ENCODE measurements around the gene ERP29. TPM values are rescaled to one million over a fixed set of nuclear protein-coding genes. Genes with fewer than 3 reads are reported as not detected.

Gene ERP29
- polyA plus RNA-seq, 1 donor from 2014 or later: 159 TPM

- Histone ChIP-seq H3K79me2 (replicated peaks; ENCODE audit: insufficient read depth, low read length) (peaks cover 30% of the 10 kb centered on the region), H3F3A (ENCODE audit: insufficient read depth, low read length, poor library complexity, severe bottlenecking) (no peaks in the 10 kb centered on the region), H3K4me2 (ENCODE audit: low read length) (no peak overlapping the region), H3K27ac (ENCODE audit: low read length) (no peak overlapping the region), H4K20me1 (ENCODE audit: insufficient read depth) (peaks cover 3% of the 10 kb centered on the region), H2AFZ (ENCODE audit: low read depth, low read length) (no peak overlapping the region), H3K4me3 (ENCODE audit: low read length) (no peak overlapping the region), H3K36me3 (ENCODE audit: insufficient read depth, low read length) (peaks cover 13% of the 10 kb centered on the region), H3K9ac (ENCODE audit: low read length) (no peak overlapping the region), H3K27me3 (ENCODE audit: insufficient read depth, low read depth, low read length) (no peaks in the 10 kb centered on the region), H3K9me3 (ENCODE audit: low read length) (no peaks in the 10 kb centered on the region), H3K9me2 (ENCODE audit: insufficient read depth, low read length) (no peaks in the 10 kb centered on the region)
- no peak for TF ChIP-seq TAF1 (IDR thresholded peaks at IDR 0.05; ENCODE audit: low read depth)
- no peak for TF ChIP-seq EP300 (conservative IDR thresholded peaks at IDR 0.05; ENCODE audit: poor library complexity, severe bottlenecking)
- TF ChIP-seq, protein P1, sequence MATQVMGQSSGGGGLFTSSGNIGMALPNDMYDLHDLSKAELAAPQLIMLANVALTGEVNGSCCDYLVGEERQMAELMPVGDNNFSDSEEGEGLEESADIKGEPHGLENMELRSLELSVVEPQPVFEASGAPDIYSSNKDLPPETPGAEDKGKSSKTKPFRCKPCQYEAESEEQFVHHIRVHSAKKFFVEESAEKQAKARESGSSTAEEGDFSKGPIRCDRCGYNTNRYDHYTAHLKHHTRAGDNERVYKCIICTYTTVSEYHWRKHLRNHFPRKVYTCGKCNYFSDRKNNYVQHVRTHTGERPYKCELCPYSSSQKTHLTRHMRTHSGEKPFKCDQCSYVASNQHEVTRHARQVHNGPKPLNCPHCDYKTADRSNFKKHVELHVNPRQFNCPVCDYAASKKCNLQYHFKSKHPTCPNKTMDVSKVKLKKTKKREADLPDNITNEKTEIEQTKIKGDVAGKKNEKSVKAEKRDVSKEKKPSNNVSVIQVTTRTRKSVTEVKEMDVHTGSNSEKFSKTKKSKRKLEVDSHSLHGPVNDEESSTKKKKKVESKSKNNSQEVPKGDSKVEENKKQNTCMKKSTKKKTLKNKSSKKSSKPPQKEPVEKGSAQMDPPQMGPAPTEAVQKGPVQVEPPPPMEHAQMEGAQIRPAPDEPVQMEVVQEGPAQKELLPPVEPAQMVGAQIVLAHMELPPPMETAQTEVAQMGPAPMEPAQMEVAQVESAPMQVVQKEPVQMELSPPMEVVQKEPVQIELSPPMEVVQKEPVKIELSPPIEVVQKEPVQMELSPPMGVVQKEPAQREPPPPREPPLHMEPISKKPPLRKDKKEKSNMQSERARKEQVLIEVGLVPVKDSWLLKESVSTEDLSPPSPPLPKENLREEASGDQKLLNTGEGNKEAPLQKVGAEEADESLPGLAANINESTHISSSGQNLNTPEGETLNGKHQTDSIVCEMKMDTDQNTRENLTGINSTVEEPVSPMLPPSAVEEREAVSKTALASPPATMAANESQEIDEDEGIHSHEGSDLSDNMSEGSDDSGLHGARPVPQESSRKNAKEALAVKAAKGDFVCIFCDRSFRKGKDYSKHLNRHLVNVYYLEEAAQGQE (IDR thresholded peaks at IDR 0.05; ENCODE audit: borderline replicate concordance): no peak
- TF ChIP-seq SMC3 (conservative IDR thresholded peaks at IDR 0.05; ENCODE audit: poor library complexity): no peak
- TF ChIP-seq POLR2AphosphoS5 (IDR thresholded peaks at IDR 0.05): no peak
- TF ChIP-seq RAD21 (conservative IDR thresholded peaks at IDR 0.05): no peak
- no peak for TF ChIP-seq CTCF (IDR thresholded peaks at IDR 0.05; ENCODE audit: poor library complexity, severe bottlenecking)
- no peak for TF ChIP-seq MXI1 (conservative IDR thresholded peaks at IDR 0.05; ENCODE audit: poor library complexity, severe bottlenecking)
- no peak for TF ChIP-seq EZH2 (IDR thresholded peaks at IDR 0.05; ENCODE audit: borderline replicate concordance, insufficient read depth, low read length, poor library complexity, severe bottlenecking)
These were observed 7.8 kb downstream of the ERP29 start for GRCh38 chr12:112020947-112021457.

DNA sequence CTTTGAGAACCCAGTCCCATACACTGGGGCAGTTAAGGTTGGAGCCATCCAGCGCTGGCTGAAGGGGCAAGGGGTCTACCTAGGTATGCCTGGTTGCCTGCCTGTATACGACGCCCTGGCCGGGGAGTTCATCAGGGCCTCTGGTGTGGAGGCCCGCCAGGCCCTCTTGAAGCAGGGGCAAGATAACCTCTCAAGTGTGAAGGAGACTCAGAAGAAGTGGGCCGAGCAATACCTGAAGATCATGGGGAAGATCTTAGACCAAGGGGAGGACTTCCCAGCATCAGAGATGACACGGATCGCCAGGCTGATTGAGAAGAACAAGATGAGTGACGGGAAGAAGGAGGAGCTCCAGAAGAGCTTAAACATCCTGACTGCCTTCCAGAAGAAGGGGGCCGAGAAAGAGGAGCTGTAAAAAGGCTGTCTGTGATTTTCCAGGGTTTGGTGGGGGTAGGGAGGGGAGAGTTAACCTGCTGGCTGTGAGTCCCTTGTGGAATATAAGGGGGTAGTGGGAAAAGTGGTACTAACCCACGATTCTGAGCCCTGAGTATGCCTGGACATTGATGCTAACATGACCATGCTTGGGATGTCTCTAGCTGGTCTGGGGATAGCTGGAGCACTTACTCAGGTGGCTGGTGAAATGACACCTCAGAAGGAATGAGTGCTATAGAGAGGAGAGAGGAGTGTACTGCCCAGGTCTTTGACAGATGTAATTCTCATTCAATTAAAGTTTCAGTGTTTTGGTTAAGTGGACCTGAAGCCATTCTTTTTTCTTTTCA, 9.2 kb downstream of the ERP29 start:
- Histone ChIP-seq H3K27me3 (ENCODE audit: insufficient read depth, low read depth, low read length) (no peaks in the 10 kb centered on the region), H3F3A (ENCODE audit: insufficient read depth, low read length, poor library complexity, severe bottlenecking) (no peaks in the 10 kb centered on the region), H3K27ac (ENCODE audit: low read length) (no peak overlapping the region), H4K20me1 (ENCODE audit: insufficient read depth) (peaks cover 3% of the 10 kb centered on the region), H3K9me3 (ENCODE audit: low read length) (no peaks in the 10 kb centered on the region), H3K4me2 (ENCODE audit: low read length) (no peak overlapping the region), H3K9me2 (ENCODE audit: insufficient read depth, low read length) (no peaks in the 10 kb centered on the region), H3K36me3 (ENCODE audit: insufficient read depth, low read length) (peaks cover 8% of the 10 kb centered on the region), H3K79me2 (replicated peaks; ENCODE audit: insufficient read depth, low read length) (peaks cover 17% of the 10 kb centered on the region), H3K9ac (ENCODE audit: low read length) (no peak overlapping the region), H2AFZ (ENCODE audit: low read depth, low read length) (no peak overlapping the region), H3K4me3 (ENCODE audit: low read length) (no peak overlapping the region)
- TF ChIP-seq MXI1 (conservative IDR thresholded peaks at IDR 0.05; ENCODE audit: poor library complexity, severe bottlenecking): no peak

Data from neural cell (in vitro differentiated cells).